Gastroesophageal sphincter (tissue), 3 donors: Measurements from ENCODE around the gene DLL1.

Experiments used
- CTCF ChIP-seq, 4 experiments: fragments of 200-600 bp in 2 of 4; fragments of 450-650 bp in 2 of 4; sonication (generic) in 1 of 4; IDR thresholded peaks; one replicate each; pipeline ENCODE4 v1.5.1; 2017 to 2019; ENCODE audit warnings: antibody characterized with exemption in 4 of 4, mild to moderate bottlenecking in 2 of 4, moderate library complexity in 2 of 4
- POLR2A ChIP-seq, 2 donors: fragments of 450-650 bp; IDR thresholded peaks; one replicate each; pipeline ENCODE4 v1.6.1; 2017; ENCODE audit warnings: antibody characterized with exemption in 2 of 2, mild to moderate bottlenecking in 2 of 2, moderate library complexity in 1 of 2

- TF ChIP-seq CTCF (IDR thresholded peaks at IDR 0.05) (no peak), POLR2A (IDR thresholded peaks at IDR 0.05) (no peak)
Measured at GRCh38 chr6:170305805-170306323, 15.0 kb upstream of the DLL1 start.
